Measurements from ENCODE around the gene PGA3.
"Not testable (repeated sequence)": the region's sequence is repeated elsewhere in the genome, so short reads cannot be mapped to it uniquely, and the experiment has no call there.

The PGA3 gene

DNA sequence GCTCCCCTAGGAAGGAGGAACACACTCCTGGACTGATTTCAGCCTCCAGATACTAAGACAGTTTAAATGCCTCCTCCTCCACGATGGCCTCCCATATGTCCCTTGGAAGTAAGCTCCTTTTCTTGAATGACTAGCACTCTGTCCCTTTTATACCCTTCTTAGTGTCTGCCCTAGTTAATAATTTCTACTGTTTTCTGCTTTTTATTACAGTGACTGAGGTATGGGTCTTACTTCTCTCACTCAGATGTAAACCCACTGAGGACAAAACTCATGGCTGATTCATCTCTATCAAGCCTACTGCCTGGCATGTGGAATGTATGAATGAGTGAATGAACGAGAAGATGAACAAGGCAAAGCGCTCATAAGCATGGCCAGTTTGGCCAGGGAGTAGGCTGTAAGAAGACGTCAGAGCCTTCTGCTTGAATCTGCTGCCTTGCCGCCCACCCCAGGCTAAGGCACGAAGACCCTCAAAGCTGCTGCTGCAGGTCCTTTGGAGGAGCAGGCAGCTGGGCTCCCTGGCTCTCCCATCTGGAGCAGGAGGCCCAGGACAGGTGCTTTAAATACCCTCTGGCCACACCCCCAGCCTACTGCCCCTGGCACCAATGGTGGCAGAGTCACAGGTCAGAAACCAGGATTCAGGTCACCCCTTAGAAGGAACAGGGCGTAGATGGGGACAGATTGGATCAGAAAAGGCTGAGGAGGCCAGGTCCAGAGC is 8.2 kb upstream of the PGA3 start:
- no peak for DNase-seq (ENCODE audit: low read depth in 2 of 2)
- H3K4me3 ChIP-seq (replicated peaks in 1 of 2; ENCODE audit: low read depth in 2 of 2, low read length in 2 of 2), result no peak overlapping the region
- TF ChIP-seq, protein P1, sequence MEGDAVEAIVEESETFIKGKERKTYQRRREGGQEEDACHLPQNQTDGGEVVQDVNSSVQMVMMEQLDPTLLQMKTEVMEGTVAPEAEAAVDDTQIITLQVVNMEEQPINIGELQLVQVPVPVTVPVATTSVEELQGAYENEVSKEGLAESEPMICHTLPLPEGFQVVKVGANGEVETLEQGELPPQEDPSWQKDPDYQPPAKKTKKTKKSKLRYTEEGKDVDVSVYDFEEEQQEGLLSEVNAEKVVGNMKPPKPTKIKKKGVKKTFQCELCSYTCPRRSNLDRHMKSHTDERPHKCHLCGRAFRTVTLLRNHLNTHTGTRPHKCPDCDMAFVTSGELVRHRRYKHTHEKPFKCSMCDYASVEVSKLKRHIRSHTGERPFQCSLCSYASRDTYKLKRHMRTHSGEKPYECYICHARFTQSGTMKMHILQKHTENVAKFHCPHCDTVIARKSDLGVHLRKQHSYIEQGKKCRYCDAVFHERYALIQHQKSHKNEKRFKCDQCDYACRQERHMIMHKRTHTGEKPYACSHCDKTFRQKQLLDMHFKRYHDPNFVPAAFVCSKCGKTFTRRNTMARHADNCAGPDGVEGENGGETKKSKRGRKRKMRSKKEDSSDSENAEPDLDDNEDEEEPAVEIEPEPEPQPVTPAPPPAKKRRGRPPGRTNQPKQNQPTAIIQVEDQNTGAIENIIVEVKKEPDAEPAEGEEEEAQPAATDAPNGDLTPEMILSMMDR (IDR thresholded peaks at IDR 0.05; ENCODE audit: low read depth, low read length), result no peak

DNA sequence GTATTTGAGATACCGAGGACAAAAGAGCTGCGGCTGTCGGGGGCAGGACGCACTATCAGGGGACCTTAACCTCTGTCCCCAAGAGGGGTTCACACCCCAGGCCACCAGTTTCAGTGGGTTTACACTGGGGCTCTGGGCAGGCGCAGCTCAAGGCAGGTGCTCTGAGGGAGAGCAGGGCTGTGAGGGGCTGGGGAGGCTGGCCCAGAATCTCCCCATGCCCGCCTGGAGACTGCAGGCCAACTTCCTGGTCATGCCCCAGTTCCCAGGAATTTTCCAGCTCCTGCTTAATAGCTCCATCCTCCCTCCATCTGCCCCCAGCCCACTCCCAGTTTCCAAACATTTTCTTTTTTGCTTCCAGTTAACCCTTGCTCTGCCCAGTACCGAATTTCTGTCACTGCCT is 7.6 kb upstream of the PGA3 start:
- no peak overlapping the region for H3K4me3 ChIP-seq (replicated peaks in 1 of 2; ENCODE audit: low read depth in 2 of 2, low read length in 2 of 2)
- no peak for DNase-seq (ENCODE audit: low read depth in 2 of 2)
- TF ChIP-seq, protein P1 (IDR thresholded peaks at IDR 0.05; ENCODE audit: low read depth, low read length), result no peak

DNA sequence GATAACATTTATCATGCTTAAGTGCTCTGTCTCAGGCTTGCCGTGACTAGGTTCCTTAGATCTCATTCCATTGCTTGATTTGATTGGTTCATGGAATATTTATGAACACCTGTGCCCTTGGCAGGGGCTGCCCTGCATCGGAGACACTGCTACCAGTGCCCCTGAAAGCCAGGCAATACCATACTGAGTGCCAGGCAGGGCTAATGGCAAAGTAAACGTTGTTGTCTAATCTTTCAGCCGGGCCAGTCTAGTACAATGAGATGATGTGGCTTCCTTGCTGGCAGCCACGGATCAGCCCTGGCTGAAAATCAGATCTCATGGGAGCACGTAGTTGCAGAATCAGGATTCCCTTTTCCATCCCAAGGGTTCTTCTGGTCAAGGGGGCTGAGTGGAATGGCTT is 5.0 kb upstream of the PGA3 start:
- DNase-seq (ENCODE audit: low read depth in 2 of 2), result no peak
- TF ChIP-seq, protein P1 (IDR thresholded peaks at IDR 0.05; ENCODE audit: low read depth, low read length), result no peak
- no peak overlapping the region for H3K4me3 ChIP-seq (replicated peaks in 1 of 2; ENCODE audit: low read depth in 2 of 2, low read length in 2 of 2)

DNA sequence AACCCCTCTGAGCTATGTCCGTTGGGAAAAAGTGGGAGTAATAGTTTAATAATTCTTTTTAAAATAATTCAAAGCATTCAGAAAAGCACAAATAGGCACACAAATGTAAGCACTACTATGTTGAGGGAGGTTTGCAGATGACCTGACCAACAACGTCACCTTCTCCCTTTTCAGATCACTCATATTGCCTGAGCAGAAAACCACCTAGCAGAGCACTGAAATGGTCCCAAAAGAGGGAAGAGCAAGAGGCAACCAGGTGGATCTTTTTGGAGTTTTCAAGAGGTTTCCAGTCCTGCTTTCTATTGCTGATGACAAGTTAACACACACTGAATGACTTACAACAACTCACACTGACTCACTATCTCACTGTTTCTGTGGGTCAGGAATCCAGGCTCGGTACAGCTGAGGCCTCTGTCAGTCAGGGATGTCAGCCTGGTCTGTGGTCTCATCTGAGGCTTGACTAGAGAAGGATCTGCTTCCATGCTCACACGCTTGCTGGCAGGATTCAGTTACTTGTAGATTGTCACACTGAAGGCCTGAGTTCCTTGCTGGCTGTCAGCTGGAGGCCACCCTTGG is 4.3 kb upstream of the PGA3 start:
- TF ChIP-seq, protein P1 (IDR thresholded peaks at IDR 0.05; ENCODE audit: low read depth, low read length), result no peak
- no peak overlapping the region for H3K4me3 ChIP-seq (replicated peaks in 1 of 2; ENCODE audit: low read depth in 2 of 2, low read length in 2 of 2)
- DNase-seq (ENCODE audit: low read depth in 2 of 2), result no peak

DNA sequence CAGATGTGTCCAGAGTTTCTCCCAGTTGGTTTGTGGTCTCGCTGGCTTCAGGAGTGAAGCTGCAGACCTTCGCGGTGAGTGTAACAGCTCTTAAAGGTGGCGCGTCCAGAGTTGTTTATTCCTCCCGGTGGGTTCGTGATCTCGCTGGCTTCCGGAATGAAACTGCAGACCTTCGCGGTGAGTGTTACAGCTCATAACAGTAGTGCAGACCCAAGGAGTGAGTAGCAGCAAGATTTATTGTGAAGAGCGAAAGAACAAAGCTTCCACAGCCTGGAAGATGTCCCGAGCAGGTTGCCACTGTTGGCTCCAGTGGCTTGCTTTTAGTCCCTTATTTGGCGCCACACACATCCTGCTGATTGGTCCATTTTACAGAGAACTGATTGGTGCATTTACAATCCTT is 1.8 kb upstream of the PGA3 start:
- TF ChIP-seq, protein P1 (IDR thresholded peaks at IDR 0.05; ENCODE audit: low read depth, low read length), result no peak
- H3K4me3 ChIP-seq (replicated peaks in 1 of 2; ENCODE audit: low read depth in 2 of 2, low read length in 2 of 2), result no peak overlapping the region
- DNase-seq (ENCODE audit: low read depth in 2 of 2), result no peak

DNA sequence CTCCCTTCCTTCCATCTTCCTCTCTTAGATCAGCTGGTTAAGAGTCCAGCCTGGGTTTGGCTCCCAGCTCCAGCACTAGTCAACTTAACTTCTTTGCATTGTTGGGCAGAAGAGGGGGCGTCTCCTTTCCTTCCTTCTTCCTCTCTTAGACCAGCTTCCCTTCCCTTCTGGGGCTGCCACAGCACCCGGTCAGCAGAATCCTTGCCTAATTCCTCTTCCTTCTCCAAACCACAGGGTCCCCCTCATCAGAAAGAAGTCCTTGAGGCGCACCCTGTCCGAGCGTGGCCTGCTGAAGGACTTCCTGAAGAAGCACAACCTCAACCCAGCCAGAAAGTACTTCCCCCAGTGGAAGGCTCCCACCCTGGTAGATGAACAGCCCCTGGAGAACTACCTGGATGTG is 558 bp downstream of the PGA3 start:
- H3K4me3 ChIP-seq (replicated peaks in 1 of 2; ENCODE audit: low read depth in 2 of 2, low read length in 2 of 2); DNase-seq (ENCODE audit: low read depth in 2 of 2): not testable (repeated sequence)

DNA sequence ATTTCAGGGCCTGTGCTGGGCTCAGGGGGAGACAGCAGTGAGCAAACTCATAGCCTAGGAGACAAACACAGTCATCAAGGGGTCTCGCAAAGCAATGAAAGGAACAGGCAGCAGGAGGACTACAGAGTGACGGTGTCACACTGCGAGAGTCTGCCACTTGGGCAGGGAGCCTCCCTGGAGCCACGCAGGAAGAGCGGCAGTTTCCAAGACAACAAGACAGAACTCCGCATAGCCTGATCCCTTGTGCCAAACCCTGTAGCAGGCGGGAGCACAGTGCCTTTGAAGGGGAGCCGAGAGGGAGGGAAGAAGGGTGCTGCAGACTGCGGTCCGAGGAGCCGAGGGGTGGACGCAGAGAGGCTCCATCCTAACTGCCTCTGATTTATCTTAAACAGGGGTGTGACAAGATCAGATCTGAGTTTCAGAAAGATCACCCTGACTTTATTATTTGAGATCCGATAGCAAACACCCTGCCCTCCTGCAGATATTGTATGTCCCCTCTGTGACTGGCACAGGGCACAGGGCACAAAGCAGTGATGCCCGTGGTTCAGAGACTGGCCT is 1.3 kb downstream of the PGA3 start:
- DNase-seq (ENCODE audit: low read depth in 2 of 2); H3K4me3 ChIP-seq (replicated peaks in 1 of 2; ENCODE audit: low read depth in 2 of 2, low read length in 2 of 2): not testable (repeated sequence)

DNA sequence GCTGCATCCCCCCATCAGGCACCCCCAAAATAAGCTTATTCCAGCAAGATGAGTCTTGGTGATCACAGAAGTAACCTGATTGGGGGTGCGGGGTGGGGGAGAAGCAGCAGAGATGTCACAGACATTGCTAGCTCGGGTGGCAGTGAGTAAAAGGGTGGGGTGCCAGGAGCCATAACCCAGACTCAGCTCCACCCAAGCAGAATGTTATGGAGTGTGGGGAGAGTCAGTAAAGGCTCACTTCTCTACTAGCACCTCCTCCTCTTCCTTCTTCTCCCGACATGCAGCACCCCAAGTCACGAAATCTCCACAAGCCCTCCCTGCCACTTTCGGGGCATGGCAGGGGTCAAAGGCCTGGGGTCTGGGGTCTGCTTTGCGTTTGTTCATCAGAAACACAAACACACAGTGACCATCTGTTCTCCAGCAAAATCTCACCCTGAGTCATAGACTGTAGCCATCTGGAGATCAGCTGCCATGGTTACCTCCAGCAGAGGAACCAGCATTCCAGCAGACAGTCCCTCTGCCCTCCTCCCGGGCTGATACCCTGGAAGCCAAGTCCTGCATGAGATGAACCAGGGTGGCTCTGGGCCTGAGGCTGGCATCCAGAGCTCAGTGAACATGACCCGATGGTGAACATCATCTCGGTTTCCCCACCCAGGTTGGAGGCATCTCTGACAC is 4.5 kb downstream of the PGA3 start:
- not testable (repeated sequence) for DNase-seq (ENCODE audit: low read depth in 2 of 2); H3K4me3 ChIP-seq (replicated peaks in 1 of 2; ENCODE audit: low read depth in 2 of 2, low read length in 2 of 2)

DNA sequence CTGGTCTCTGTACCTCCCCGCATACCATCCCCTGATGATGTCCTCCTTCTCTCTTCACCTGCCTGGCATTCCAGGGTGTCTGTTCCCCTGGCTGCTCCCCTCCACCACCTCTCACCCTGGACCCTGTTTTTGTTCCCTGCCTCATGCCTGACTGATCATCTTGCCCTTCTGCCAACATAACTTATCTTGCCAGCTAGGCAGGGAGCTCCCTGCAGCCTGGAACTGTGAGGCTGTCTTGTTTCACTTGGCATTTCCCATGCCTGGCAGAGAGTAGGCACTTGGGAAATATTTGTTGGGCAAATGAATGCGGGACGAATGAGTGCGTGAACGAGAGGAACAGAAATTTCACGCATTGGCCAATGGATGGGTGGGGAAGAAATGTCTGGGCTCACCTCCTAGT is 7.3 kb downstream of the PGA3 start:
- not testable (repeated sequence) for DNase-seq (ENCODE audit: low read depth in 2 of 2); H3K4me3 ChIP-seq (replicated peaks in 1 of 2; ENCODE audit: low read depth in 2 of 2, low read length in 2 of 2)

DNA sequence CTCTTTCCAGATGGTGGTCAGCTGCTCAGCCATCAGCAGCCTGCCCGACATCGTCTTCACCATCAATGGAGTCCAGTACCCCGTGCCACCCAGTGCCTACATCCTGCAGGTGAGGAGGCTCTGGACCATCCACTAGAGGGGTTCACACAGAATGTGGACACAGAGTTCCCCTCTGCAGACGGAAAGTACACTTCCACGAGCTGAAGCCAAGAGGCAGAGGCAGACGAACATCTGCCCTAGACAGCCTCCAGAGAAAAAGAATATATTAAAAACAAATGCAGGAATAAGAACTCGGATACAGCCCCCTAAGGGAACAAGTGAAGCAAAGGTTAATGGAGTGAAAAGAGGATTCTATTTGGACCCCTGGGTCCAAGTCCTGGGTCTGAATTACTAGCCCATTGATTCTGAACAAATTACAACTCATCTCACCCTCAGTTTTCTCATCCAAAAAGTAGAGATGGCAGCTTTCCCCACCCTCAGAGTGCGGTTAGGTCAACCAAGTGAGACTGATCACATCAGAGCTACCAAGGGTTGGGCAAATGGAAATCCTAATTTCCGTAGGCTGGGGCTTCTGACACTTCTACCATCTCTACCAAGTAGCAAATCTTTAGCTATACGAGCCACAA is 8.1 kb downstream of the PGA3 start:
- not testable (repeated sequence) for DNase-seq (ENCODE audit: low read depth in 2 of 2); H3K4me3 ChIP-seq (replicated peaks in 1 of 2; ENCODE audit: low read depth in 2 of 2, low read length in 2 of 2)

DNA sequence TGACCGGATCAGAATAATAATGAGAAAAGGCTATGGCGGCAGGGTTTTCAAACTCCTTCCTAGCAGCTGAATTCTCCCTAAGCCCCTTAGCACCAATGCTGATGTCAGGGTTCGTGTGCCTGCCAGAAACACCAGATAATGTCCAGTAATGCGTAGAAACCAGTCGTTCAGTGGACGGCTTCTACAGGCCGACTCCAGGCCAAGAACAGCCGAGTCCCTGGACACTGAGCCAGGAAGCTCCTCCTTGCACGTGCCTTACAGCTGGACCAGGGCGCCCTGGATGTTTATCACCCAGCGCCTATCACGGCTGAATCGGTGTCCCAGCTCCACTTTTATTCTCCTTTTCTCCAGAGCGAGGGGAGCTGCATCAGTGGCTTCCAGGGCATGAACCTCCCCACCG is 8.9 kb downstream of the PGA3 start:
- DNase-seq (ENCODE audit: low read depth in 2 of 2); H3K4me3 ChIP-seq (replicated peaks in 1 of 2; ENCODE audit: low read depth in 2 of 2, low read length in 2 of 2): not testable (repeated sequence)
